GM18502 (cell line): Measurements from ENCODE around the gene TMEM273.

ENCODE experiments used
- ATAC-seq: cut with Tn5 transposase; IDR thresholded peaks from one replicate; pipeline ENCODE4 v1.9.1; 2021; ENCODE audit warnings: mild to moderate bottlenecking; ENCODE audit not compliant: unreplicated experiment, poor library complexity

Gene TMEM273

GRCh38 chr10:49149881-49150280 lies 38.3 kb downstream of the TMEM273 start:
- no peak for ATAC-seq

GRCh38 chr10:49144058-49144720 lies 44.0 kb downstream of the TMEM273 start:
- no peak for ATAC-seq

GRCh38 chr10:49143249-49143648 lies 44.9 kb downstream of the TMEM273 start:
- no peak for ATAC-seq

- ATAC-seq = no peak
These were observed 46.5 kb downstream of the TMEM273 start for GRCh38 chr10:49141541-49142332.

GRCh38 chr10:49140304-49141177 lies 47.6 kb downstream of the TMEM273 start:
- ATAC-seq = no peak

- ATAC-seq = no peak
These were observed 48.4 kb downstream of the TMEM273 start for GRCh38 chr10:49139846-49140195.

GRCh38 chr10:49139028-49139845 lies 49.0 kb downstream of the TMEM273 start:
- ATAC-seq = no peak

GRCh38 chr10:49138361-49138891 lies 49.8 kb downstream of the TMEM273 start:
- ATAC-seq = no peak

GRCh38 chr10:49136525-49136924 lies 51.7 kb downstream of the TMEM273 start:
- ATAC-seq = no peak

GRCh38 chr10:49135575-49136313 lies 52.4 kb downstream of the TMEM273 start:
- ATAC-seq = peak; percentile 47

- no peak for ATAC-seq
These were observed 53.9 kb downstream of the TMEM273 start for GRCh38 chr10:49134327-49134726.

GRCh38 chr10:49133706-49134248 lies 54.4 kb downstream of the TMEM273 start, which contains the start of gene FAM170B:
Gene FAM170B (minus strand): TSS chr10:49134021. CDS start chr10:49133918, 103 bp downstream.
- no peak for ATAC-seq

- no peak for ATAC-seq
These were observed 55.8 kb downstream of the TMEM273 start for GRCh38 chr10:49132362-49132737.

GRCh38 chr10:49131507-49132361 lies 56.5 kb downstream of the TMEM273 start:
- ATAC-seq = no peak

GRCh38 chr10:49129376-49129775 lies 58.8 kb downstream of the TMEM273 start:
- ATAC-seq = no peak

GRCh38 chr10:49128854-49129253 lies 59.3 kb downstream of the TMEM273 start:
- no peak for ATAC-seq

GRCh38 chr10:49123981-49124950 lies 63.9 kb downstream of the TMEM273 start:
- ATAC-seq = no peak
